GM06990 (cell line): Measurements from ENCODE around the gene TIMM44.

Experiments used
- DNase-seq: peaks from one replicate; pipeline ENCODE4 v3.0.0-alpha.2; 2011; ENCODE audit not compliant: insufficient read length; ENCODE audit errors: extremely low read depth
- H3K27me3 ChIP-seq: replicated peaks from 2 replicates; pipeline ENCODE4 v1.6.0; 2011; ENCODE audit warnings: low read length; ENCODE audit not compliant: control insufficient read depth, insufficient read depth
- H3K36me3 ChIP-seq: 2 replicates; pipeline ENCODE4 v1.5.1; 2011; ENCODE audit warnings: low read length; ENCODE audit not compliant: control insufficient read depth, insufficient read depth
- H3K4me3 ChIP-seq: replicated peaks from 2 replicates; pipeline ENCODE4 v1.5.1; 2011; ENCODE audit warnings: low read depth, mild to moderate bottlenecking, control low read depth, low read length
- TF ChIP-seq, protein P1 (sequence below): IDR thresholded peaks from 2 replicates; pipeline ENCODE4 v1.5.1; 2011; ENCODE audit warnings: low read length, control low read depth, mild to moderate bottlenecking, inconsistent platforms; ENCODE audit not compliant: insufficient read depth, poor library complexity, severe bottlenecking

TIMM44 gene

DNA sequence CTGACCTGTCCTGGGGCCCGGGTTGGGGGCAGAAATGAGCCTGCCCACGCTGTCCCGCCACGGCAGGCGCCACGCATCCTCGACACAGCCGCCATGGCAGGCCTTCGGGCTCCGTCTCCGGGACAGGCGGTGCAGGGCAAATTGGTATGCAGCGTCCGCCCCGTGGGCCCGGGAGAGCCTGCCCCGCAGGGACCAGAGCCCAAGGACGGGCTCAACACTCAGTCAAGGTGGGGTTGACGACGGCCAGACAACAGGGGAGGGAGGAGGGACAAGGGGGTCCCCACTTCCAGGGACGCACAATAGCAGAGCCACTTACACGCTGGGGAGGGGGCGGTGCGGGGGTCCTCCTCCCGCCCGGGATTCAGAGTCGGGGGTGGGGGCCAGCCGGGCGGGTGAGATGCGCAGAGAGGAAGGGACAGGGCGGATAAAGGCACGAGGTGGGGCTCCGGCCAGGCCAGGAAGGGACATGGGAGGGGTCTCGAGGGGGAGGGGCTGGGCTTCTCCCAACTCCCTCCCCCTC, 18.8 kb downstream of the TIMM44 start:
- Histone ChIP-seq H3K36me3 (peaks cover 7% of the 10 kb centered on the region), H3K4me3 (no peak overlapping the region), H3K27me3 (no peaks in the 10 kb centered on the region)
- TF ChIP-seq, protein P1, sequence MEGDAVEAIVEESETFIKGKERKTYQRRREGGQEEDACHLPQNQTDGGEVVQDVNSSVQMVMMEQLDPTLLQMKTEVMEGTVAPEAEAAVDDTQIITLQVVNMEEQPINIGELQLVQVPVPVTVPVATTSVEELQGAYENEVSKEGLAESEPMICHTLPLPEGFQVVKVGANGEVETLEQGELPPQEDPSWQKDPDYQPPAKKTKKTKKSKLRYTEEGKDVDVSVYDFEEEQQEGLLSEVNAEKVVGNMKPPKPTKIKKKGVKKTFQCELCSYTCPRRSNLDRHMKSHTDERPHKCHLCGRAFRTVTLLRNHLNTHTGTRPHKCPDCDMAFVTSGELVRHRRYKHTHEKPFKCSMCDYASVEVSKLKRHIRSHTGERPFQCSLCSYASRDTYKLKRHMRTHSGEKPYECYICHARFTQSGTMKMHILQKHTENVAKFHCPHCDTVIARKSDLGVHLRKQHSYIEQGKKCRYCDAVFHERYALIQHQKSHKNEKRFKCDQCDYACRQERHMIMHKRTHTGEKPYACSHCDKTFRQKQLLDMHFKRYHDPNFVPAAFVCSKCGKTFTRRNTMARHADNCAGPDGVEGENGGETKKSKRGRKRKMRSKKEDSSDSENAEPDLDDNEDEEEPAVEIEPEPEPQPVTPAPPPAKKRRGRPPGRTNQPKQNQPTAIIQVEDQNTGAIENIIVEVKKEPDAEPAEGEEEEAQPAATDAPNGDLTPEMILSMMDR: no peak
- DNase-seq: peak; percentile 18

DNA sequence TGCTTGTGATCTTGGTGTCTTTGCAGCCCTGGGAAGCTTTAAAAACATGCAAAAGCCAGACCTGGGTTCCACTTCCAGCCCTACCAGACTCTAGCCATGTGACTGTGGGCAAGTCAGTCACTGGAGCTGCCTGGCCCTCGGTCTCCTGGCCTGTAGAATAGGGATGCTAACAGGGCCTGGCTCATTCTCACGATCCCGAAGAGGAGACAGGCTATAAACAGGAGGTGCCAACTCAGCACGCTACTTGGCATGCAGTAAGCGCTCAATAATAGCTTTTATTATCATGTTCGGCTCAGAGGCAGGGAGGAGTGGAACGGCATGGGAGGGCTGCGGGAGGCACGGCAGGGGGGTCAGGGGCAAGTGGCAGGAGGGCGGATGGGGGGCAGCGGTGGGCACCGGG, 19.2 kb downstream of the TIMM44 start:
- no peak for DNase-seq
- no peaks in the 10 kb centered on the region for H3K27me3 ChIP-seq
- no peak overlapping the region for H3K4me3 ChIP-seq
- TF ChIP-seq, protein P1: no peak
- peaks cover 7% of the 10 kb centered on the region for H3K36me3 ChIP-seq

DNA sequence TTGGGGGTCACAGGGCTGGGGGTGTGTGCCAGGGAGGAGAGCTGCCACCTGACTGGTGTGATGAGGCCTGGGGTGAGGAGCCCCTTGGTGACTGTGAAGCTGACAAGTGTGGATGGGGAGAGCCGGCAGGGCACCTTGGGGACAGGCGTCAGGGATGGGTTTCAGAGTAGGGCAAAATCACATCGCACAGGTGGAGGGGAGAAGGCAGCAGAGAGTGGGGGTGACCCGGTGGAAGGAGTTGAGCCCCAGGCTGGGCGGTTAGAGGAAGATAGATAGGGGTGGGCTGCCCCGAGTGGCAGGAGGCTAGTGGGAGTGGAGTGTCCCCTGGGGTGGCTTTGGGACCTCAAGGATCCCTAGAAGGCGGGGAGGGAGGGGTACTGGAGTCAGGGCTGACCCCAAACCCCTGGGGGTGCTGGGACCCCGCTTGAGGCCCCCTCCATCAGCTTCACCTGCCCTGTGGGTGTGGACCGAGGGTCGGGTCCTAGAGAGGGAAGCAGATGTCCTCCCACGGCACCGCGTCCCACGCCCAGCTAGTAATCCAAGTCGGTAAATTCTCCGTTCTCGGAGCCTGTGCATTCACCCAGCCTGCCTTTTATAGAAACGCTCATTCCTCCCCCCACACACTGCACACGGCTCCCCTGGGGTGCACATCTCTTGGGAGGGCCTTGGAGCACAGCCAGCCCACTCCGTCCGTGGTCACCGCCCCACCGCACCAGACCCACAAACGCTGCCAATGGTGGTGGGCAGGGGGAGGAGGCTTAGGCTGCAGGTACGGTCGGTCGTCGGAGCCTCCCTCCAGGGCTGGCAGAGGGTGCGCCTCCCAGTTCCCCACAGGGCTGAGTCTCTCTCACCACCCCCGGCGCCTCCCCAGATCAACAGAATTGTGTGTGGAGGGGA, 19.9 kb downstream of the TIMM44 start:
- Histone ChIP-seq H3K36me3 (peaks cover 7% of the 10 kb centered on the region), H3K4me3 (no peak overlapping the region), H3K27me3 (no peaks in the 10 kb centered on the region)
- no peak for DNase-seq
- TF ChIP-seq, protein P1: no peak

DNA sequence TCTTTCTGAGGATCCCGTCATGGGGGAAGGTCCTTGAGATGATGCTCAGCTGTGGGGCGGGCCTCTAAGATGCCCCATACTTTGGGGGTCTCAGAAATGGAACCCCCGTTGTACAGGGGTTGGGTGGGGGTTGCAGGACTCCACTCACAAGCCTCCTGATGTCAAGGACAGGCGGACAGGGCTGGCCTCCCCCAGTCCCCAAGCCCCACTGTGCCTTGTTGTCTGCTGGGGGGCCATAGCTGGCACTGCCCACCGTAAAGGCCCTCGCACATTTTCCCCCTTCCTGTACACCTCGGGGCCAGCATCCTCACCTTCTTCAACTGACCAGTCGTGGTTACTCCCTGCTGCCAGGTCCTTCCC, 20.6 kb downstream of the TIMM44 start:
- Histone ChIP-seq H3K36me3 (peaks cover 7% of the 10 kb centered on the region), H3K4me3 (no peak overlapping the region), H3K27me3 (no peaks in the 10 kb centered on the region)
- DNase-seq: no peak
- TF ChIP-seq, protein P1: no peak

DNA sequence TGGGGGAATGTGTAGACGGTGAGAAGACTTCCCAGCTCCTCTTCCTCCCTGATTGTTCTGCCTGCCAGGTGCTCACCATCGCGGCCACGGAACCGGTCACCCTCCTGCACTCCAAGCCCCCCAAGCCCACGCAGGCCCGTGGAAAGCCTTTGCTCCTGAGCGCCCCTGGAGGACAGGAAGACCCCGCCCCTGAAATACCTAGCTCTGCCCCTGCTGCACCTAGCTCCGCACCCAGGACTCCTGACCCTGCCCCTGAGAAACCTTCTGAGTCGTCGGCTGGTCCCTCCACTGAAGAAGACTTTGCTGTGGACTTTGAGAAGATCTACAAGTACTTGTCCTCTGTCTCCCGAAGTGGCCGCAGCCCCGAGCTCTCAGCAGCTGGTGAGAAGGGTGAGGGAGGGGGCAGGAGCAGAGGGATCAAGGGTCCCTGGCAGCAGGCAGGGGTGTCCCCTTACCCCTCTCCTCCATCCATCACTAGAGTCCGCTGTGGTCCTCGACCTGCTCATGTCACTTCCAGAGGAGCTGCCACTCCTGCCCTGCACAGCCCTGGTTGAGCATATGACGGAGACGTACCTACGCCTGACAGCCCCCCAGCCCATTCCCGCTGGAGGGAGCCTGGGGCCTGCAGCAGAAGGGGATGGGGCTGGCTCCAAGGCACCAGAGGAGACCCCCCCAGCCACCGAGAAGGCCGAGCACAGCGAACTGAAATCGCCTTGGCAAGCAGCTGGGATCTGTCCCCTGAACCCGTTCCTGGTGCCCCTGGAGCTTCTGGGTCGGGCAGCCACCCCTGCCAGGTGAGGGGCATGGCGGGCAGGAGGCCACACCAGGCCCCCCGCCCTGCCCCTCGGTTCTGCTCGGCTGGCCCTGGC, 21.3 kb downstream of the TIMM44 start:
- peaks cover 7% of the 10 kb centered on the region for H3K36me3 ChIP-seq
- DNase-seq: peak; percentile 20
- no peak overlapping the region for H3K4me3 ChIP-seq
- no peaks in the 10 kb centered on the region for H3K27me3 ChIP-seq
- TF ChIP-seq, protein P1: no peak
